ENCODE measurements around the gene NGRN. TPM values are rescaled to one million over a fixed set of nuclear protein-coding genes. Genes with fewer than 3 reads are reported as not detected.

The NGRN gene, protein sequence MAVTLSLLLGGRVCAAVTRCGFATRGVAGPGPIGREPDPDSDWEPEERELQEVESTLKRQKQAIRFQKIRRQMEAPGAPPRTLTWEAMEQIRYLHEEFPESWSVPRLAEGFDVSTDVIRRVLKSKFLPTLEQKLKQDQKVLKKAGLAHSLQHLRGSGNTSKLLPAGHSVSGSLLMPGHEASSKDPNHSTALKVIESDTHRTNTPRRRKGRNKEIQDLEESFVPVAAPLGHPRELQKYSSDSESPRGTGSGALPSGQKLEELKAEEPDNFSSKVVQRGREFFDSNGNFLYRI
- 129 and 135 TPM in 2 replicates for total RNA-seq (2014; rRNA removed; shearing (Covaris generic))

DNA sequence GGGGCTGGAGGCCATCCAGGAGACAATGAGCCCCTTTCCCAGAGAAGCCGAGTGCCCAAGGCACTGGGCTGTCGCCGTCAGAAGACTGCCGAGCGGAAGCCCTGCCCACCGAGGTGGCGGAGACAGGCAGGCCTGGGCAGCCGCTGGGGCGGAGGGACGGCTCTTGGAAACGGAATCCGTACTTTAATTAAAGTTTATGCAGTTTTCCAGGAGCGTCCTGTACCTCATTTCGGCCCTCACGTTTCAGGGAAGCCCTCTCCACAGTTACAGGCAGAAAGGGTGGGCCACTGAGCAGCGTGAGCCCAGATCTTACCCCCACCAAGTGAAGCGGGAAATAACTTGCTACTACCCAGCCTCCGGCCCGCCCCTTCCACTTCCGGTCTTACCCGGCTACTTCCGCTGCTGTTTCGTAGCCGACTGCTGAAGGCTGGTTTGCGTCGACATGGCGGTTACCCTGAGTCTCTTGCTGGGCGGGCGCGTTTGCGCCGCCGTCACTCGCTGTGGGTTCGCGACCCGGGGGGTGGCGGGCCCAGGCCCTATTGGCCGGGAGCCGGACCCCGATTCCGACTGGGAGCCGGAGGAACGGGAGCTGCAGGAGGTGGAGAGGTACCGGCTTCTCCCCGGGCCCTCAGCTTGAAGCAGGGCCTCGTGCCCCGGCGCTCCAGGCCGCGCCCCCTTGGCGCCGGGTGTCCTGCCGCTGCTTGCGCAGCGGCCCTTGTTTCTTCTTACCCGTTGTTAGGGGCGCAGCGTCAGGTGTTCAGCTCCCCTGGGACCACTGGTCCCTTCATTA is at the start of gene NGRN:
TSS of gene NGRN (plus strand) at position 402 of the 790 bp plus-strand sequence. CDS start at position 443, 41 bp downstream.
- peak; percentile 93 for DNase-seq (ENCODE audit: low read depth)

DNA sequence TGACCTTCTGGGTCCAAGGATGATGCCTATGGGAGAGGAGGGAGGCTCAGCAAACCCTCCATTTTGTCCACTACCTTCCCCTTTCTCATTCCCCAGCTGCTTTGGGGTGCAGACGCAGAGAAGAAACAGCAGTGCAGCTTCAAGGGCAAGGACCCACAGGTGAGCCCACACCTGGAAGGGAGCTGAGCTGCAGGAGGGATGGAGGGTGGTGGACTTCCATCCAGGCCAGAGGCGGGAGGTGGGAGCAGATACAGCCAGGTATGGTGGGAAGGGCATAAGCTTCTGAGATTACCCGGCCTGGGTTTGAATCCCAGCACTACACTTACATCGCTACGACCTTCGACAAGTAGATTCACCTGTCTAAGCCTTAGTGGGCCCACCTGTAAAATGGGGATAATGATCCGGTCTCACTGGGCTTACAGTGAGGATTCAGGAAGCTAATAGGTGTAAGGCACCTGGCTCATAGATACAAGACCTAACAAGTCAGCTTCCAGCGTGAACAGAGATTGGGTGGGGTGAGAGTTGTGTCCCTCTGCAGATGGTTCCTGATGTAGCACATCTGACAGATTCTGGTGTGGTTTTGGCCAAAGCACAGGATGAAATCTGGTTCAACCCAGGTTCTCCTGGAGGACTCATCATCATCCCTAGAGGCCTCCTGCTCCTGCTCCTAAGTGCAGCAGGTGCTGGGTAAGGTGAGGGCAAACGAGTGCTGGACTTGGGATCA is 47.6 kb upstream of the NGRN start:
- DNase-seq (ENCODE audit: low read depth), result no peak

GRCh38 chr15:90219421-90220141 is 45.9 kb upstream of the NGRN start:
- DNase-seq (ENCODE audit: low read depth), result peak; percentile 40

DNA sequence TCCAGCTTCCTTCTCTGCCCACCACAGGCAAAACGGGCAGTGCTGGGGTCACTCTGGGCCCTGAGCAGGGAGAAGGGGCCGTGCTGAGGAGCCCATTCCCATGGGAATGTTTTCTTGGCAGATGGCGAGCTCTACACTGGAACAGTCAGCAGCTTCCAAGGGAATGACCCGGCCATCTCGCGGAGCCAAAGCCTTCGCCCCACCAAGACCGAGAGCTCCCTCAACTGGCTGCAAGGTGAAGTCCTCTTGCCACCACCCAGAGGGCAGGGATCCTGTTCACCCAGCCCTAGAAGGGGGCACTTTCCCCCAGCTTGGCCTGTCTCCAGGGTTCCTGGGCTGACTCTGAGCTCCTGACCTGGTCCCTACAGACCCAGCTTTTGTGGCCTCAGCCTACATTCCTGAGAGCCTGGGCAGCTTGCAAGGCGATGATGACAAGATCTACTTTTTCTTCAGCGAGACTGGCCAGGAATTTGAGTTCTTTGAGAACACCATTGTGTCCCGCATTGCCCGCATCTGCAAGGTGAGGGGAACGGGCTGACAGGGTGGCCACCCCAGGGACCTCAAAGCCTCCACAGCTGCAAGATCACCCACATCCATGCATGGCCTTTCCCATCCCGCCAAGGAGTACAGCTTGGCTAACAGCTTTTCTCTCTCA is 44.1 kb upstream of the NGRN start:
- peak; percentile 82 for DNase-seq (ENCODE audit: low read depth)

DNA sequence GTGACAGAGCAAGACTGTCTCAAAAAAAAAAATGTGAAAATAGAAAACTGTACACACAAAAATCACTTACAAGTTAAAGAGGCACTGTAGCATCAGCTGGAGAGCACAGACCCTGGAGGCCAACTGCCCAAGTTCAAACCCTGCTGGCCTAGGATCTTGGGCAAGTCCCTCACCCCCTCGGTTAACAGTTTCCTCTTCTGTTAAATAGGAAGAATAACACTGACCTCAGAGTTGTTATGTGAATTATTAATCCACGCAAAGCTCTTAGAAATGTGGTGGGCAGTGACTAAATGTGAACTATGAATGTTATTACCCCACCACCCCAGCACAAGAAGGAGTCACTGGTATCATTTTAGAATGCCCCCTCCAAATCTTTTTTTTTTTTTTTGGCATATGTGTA is 42.9 kb upstream of the NGRN start:
- no peak for DNase-seq (ENCODE audit: low read depth)

GRCh38 chr15:90223441-90224165 is 41.9 kb upstream of the NGRN start:
- DNase-seq (ENCODE audit: low read depth), result no peak

- no peak for DNase-seq (ENCODE audit: low read depth)
Measured at GRCh38 chr15:90225047-90225446, 40.4 kb upstream of the NGRN start.

- no peak for DNase-seq (ENCODE audit: low read depth)
Measured at GRCh38 chr15:90225504-90226234, 39.8 kb upstream of the NGRN start.

DNA sequence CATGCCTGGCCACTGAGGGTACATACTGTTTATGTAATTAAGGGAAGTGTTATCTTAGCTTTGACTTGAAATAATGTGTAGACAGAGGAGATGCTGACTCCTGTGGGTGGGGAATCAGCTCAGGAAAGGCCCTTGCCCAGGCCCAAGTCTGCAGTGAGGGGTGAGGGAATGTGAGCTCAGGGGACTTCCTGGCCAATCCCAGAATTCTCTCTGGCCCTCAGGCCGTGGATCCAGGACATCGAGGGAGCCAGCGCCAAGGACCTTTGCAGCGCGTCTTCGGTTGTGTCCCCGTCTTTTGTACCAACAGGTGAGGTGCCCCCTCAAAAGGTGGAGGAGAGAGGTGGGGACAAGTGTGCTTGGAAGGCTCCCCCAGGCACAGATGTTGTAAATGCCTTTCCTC is 38.1 kb upstream of the NGRN start:
- DNase-seq (ENCODE audit: low read depth), result no peak

DNA sequence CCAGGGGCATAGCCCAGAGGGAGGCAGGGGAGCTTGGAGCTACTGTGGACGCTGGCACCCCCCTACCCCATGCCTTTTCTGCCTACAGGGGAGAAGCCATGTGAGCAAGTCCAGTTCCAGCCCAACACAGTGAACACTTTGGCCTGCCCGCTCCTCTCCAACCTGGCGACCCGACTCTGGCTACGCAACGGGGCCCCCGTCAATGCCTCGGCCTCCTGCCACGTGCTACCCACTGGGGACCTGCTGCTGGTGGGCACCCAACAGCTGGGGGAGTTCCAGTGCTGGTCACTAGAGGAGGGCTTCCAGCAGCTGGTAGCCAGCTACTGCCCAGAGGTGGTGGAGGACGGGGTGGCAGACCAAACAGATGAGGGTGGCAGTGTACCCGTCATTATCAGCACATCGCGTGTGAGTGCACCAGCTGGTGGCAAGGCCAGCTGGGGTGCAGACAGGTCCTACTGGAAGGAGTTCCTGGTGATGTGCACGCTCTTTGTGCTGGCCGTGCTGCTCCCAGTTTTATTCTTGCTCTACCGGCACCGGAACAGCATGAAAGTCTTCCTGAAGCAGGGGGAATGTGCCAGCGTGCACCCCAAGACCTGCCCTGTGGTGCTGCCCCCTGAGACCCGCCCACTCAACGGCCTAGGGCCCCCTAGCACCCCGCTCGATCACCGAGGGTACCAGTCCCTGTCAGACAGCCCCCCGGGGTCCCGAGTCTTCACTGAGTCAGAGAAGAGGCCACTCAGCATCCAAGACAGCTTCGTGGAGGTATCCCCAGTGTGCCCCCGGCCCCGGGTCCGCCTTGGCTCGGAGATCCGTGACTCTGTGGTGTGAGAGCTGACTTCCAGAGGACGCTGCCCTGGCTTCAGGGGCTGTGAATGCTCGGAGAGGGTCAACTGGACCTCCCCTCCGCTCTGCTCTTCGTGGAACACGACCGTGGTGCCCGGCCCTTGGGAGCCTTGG is 37.4 kb upstream of the NGRN start:
- DNase-seq (ENCODE audit: low read depth), result no peak

- no peak for DNase-seq (ENCODE audit: low read depth)
Measured at GRCh38 chr15:90228960-90229359, 36.5 kb upstream of the NGRN start.

DNA sequence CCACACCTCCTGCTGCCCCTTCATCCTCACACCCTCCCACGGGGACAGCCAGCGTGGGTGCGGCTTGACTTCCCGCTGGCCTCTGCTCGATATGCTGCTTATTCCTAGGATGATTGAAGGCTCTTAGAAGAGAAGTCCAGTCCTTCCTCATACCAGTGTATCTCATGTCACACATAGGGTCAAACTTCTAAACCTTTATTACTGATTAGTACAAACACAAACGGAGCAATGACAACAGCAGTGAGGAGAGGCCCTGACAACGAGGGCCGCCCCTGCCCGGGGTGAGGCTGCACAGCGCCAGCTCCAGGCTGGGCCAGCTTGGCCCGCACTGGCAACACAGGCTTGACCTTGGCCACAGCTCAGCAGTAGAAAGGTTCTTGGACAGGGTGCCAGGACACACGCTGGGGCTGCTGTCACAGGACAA is 35.4 kb upstream of the NGRN start:
- DNase-seq (ENCODE audit: low read depth), result no peak

- no peak for DNase-seq (ENCODE audit: low read depth)
Measured at GRCh38 chr15:90230610-90231009, 34.9 kb upstream of the NGRN start.

GRCh38 chr15:90231028-90232017 is 34.1 kb upstream of the NGRN start:
- no peak for DNase-seq (ENCODE audit: low read depth)

DNA sequence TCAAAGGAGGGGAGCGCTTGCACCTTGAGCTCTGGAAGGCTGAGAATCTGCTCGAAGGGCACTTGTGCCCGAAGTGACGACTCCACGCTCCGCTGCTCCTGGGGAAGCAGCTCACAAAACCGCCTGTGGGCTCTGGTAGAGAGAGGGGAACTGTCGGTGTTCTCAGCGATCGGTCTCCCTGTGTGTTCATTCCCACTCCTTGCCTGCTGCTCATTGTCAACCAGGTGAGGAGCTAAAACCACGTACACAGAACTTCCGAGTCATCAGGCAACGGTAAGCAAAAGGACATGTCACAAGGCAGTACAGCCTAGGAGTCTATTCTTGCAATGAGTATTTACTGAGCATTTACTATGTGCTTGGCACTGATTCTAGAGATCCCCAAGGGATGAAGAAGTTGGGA is 33.3 kb upstream of the NGRN start:
- no peak for DNase-seq (ENCODE audit: low read depth)

DNA sequence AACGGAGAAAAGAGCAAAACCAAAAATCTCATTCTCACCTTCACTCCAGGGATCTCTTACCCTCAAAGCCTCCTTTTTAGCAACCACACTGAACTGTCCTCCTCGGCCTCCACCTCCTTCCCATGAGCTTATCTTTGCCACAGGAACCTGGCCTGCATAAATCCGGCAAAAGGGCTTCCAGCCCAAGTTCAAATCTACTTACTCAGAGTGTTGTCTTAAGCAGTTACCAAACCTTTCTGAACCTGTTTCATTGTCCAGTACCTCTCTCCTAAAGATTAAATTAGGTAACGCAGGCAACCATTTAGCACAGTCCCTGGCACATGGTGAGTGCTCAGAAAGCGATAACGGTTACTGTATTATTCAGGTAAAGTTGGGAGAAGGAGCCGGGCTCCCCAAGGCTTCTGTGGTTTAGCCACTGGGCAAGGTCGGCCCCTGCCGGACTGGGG is 32.5 kb upstream of the NGRN start:
- DNase-seq (ENCODE audit: low read depth), result no peak

- peak; percentile 97 for DNase-seq (ENCODE audit: low read depth)
Measured at GRCh38 chr15:90233387-90234095, 31.9 kb upstream of the NGRN start, which contains the start of gene CIB1. TSS of gene CIB1 (minus strand) at chr15:90233941. CDS start at chr15:90233885, 56 bp downstream.
